Suppressor macrophage treated with lipopolysaccharide for 4 hours (primary cell): ENCODE data around the gene GAPDHS.

Experiments
- DNase-seq: peaks from one replicate; pipeline ENCODE4 v3.0.0-alpha.2; 2020

The GAPDHS gene

GRCh38 chr19:35533201-35533821 lies at the start of gene GAPDHS:
Gene GAPDHS (plus strand): TSS chr19:35533456. CDS start chr19:35533528, 72 bp downstream.
- no peak for DNase-seq

- DNase-seq: no peak
Measured at GRCh38 chr19:35484252-35485036, 48.8 kb upstream of the GAPDHS start.

GRCh38 chr19:35486268-35486708 lies 47.0 kb upstream of the GAPDHS start:
- no peak for DNase-seq

- no peak for DNase-seq
Measured at GRCh38 chr19:35487656-35488182, 45.5 kb upstream of the GAPDHS start.

- DNase-seq: no peak
Measured at GRCh38 chr19:35488677-35489076, 44.6 kb upstream of the GAPDHS start.

GRCh38 chr19:35490364-35490763 lies 42.9 kb upstream of the GAPDHS start, which contains the start of gene KRTDAP:
Gene KRTDAP (minus strand): TSS chr19:35490464. CDS start chr19:35490442, 22 bp downstream.
- no peak for DNase-seq

GRCh38 chr19:35491836-35492360 lies 41.4 kb upstream of the GAPDHS start:
- no peak for DNase-seq

- DNase-seq: no peak
Measured at GRCh38 chr19:35493971-35494370, 39.3 kb upstream of the GAPDHS start.

- DNase-seq: peak; percentile 85
Measured at GRCh38 chr19:35495107-35496064, 37.9 kb upstream of the GAPDHS start.

- DNase-seq: no peak
Measured at GRCh38 chr19:35497406-35497805, 35.9 kb upstream of the GAPDHS start.

GRCh38 chr19:35498220-35498619 lies 35.0 kb upstream of the GAPDHS start:
- DNase-seq: no peak

GRCh38 chr19:35498984-35499527 lies 34.2 kb upstream of the GAPDHS start:
- DNase-seq: no peak

- DNase-seq: no peak
Measured at GRCh38 chr19:35500611-35501010, 32.6 kb upstream of the GAPDHS start.

GRCh38 chr19:35501684-35502083 lies 31.6 kb upstream of the GAPDHS start:
- no peak for DNase-seq

- DNase-seq: no peak
Measured at GRCh38 chr19:35502751-35503150, 30.5 kb upstream of the GAPDHS start.

GRCh38 chr19:35506011-35506410 lies 27.2 kb upstream of the GAPDHS start:
- DNase-seq: no peak

GRCh38 chr19:35507561-35507960 lies 25.7 kb upstream of the GAPDHS start:
- no peak for DNase-seq

GRCh38 chr19:35508129-35508528 lies 25.1 kb upstream of the GAPDHS start:
- DNase-seq: no peak

- DNase-seq: no peak
Measured at GRCh38 chr19:35509018-35509652, 24.1 kb upstream of the GAPDHS start.

GRCh38 chr19:35509861-35510625 lies 23.2 kb upstream of the GAPDHS start:
- DNase-seq: peak; percentile 66

- DNase-seq: no peak
Measured at GRCh38 chr19:35510626-35510964, 22.7 kb upstream of the GAPDHS start.
